SK-N-SH treated with all-trans-retinoic acid at 6 μM for 48 hours (cell line): ENCODE data around the gene ATG12.

Experiments
- ARNTL ChIP-seq: fragments of 450-650 bp; formaldehyde crosslinking; IDR thresholded peaks from 2 replicates; pipeline ENCODE4 v1.5.0; 2020; ENCODE audit warnings: low read depth, mild to moderate bottlenecking, moderate library complexity, borderline replicate concordance
- CSDC2 ChIP-seq: fragments of 250-450 bp; sonication (Bioruptor Pico); IDR thresholded peaks from 2 replicates; pipeline ENCODE4 v1.5.0; 2020; ENCODE audit warnings: mild to moderate bottlenecking, moderate library complexity
- ESRRG ChIP-seq: fragments of 250-450 bp; sonication (Bioruptor Pico); IDR thresholded peaks from 2 replicates; pipeline ENCODE4 v1.6.1; 2021; ENCODE audit warnings: mild to moderate bottlenecking
- ISL1 ChIP-seq: fragments of 250-450 bp; sonication (Bioruptor Pico); IDR thresholded peaks from 2 replicates; pipeline ENCODE4 v2.1.2; 2022; ENCODE audit warnings: mild to moderate bottlenecking, moderate library complexity
- RARB ChIP-seq: fragments of 250-450 bp; sonication (Bioruptor Pico); IDR thresholded peaks from 2 replicates; pipeline ENCODE4 v1.8.0; 2021; ENCODE audit warnings: mild to moderate bottlenecking, moderate library complexity
- TOX ChIP-seq: fragments of 250-450 bp; sonication (Bioruptor Pico); IDR thresholded peaks from 2 replicates; pipeline ENCODE4 v1.8.0; 2021; ENCODE audit warnings: mild to moderate bottlenecking, moderate library complexity, borderline replicate concordance
- ZC3H10 ChIP-seq: fragments of 250-450 bp; sonication (Bioruptor Pico); IDR thresholded peaks from 2 replicates; pipeline ENCODE4 v1.5.1; 2021; ENCODE audit warnings: mild to moderate bottlenecking, moderate library complexity
- ZFP3 ChIP-seq: fragments of 250-450 bp; sonication (Bioruptor Pico); IDR thresholded peaks from 2 replicates; pipeline ENCODE4 v1.5.0; 2020; ENCODE audit warnings: mild to moderate bottlenecking, moderate library complexity
- ZFP30 ChIP-seq: fragments of 450-650 bp; formaldehyde crosslinking; IDR thresholded peaks from 2 replicates; pipeline ENCODE4 v1.5.0; 2022; ENCODE audit warnings: mild to moderate bottlenecking, moderate library complexity
- ZNF70 ChIP-seq: fragments of 450-650 bp; formaldehyde crosslinking; IDR thresholded peaks from 2 replicates; pipeline ENCODE4 v1.5.0; 2020; ENCODE audit warnings: mild to moderate bottlenecking, moderate library complexity
- TF ChIP-seq, protein P1 (sequence below): fragments of 250-450 bp; sonication (Bioruptor Pico); IDR thresholded peaks from 2 replicates; pipeline ENCODE4 v1.5.1; 2021; ENCODE audit warnings: mild to moderate bottlenecking, moderate library complexity
- TF ChIP-seq, protein P2 (sequence below): fragments of 250-450 bp; sonication (Bioruptor Pico); IDR thresholded peaks from 2 replicates; pipeline ENCODE4 v1.8.0; 2020; ENCODE audit warnings: mild to moderate bottlenecking, moderate library complexity, borderline replicate concordance
- TF ChIP-seq, protein P3 (sequence below): fragments of 250-450 bp; sonication (Bioruptor Pico); IDR thresholded peaks from 2 replicates; pipeline ENCODE4 v1.5.1; 2020; ENCODE audit warnings: low read depth, mild to moderate bottlenecking, moderate library complexity
- TF ChIP-seq, protein P4 (sequence below): fragments of 250-450 bp; sonication (Bioruptor Pico); IDR thresholded peaks from 2 replicates; pipeline ENCODE4 v1.5.0; 2020; ENCODE audit warnings: mild to moderate bottlenecking, moderate library complexity

DNA sequence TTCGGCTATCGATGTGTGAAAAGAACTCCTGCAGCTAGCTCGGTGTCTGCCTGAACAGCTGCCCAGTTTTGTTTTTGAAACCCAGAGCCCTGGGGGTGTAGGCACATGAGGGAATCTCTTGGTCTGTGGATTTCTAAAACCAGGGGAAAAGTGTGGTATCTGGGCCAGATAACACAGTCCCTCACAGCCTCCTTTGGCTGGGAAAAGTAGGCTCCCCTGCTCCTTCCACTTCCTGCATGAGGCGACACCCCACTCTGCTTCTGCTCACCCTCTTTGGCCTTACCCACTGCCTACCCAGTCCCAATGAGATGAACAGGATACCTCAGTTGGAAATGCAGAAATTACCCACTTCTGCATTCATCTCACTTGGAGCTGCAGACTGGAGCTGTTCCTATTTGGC lies 15.4 kb downstream of the ATG12 start:
- no peak for TF ChIP-seq ZFP3
- TF ChIP-seq, protein P1, sequence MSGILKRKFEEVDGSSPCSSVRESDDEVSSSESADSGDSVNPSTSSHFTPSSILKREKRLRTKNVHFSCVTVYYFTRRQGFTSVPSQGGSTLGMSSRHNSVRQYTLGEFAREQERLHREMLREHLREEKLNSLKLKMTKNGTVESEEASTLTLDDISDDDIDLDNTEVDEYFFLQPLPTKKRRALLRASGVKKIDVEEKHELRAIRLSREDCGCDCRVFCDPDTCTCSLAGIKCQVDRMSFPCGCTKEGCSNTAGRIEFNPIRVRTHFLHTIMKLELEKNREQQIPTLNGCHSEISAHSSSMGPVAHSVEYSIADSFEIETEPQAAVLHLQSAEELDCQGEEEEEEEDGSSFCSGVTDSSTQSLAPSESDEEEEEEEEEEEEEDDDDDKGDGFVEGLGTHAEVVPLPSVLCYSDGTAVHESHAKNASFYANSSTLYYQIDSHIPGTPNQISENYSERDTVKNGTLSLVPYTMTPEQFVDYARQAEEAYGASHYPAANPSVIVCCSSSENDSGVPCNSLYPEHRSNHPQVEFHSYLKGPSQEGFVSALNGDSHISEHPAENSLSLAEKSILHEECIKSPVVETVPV (CRISPR knock-in tag): no peak
- no peak for TF ChIP-seq ZNF70
- no peak for TF ChIP-seq ARNTL (CRISPR knock-in tag)
- TF ChIP-seq, protein P2, sequence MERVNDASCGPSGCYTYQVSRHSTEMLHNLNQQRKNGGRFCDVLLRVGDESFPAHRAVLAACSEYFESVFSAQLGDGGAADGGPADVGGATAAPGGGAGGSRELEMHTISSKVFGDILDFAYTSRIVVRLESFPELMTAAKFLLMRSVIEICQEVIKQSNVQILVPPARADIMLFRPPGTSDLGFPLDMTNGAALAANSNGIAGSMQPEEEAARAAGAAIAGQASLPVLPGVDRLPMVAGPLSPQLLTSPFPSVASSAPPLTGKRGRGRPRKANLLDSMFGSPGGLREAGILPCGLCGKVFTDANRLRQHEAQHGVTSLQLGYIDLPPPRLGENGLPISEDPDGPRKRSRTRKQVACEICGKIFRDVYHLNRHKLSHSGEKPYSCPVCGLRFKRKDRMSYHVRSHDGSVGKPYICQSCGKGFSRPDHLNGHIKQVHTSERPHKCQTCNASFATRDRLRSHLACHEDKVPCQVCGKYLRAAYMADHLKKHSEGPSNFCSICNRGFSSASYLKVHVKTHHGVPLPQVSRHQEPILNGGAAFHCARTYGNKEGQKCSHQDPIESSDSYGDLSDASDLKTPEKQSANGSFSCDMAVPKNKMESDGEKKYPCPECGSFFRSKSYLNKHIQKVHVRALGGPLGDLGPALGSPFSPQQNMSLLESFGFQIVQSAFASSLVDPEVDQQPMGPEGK (CRISPR knock-in tag): no peak
- no peak for TF ChIP-seq CSDC2 (CRISPR knock-in tag)
- TF ChIP-seq, protein P3, sequence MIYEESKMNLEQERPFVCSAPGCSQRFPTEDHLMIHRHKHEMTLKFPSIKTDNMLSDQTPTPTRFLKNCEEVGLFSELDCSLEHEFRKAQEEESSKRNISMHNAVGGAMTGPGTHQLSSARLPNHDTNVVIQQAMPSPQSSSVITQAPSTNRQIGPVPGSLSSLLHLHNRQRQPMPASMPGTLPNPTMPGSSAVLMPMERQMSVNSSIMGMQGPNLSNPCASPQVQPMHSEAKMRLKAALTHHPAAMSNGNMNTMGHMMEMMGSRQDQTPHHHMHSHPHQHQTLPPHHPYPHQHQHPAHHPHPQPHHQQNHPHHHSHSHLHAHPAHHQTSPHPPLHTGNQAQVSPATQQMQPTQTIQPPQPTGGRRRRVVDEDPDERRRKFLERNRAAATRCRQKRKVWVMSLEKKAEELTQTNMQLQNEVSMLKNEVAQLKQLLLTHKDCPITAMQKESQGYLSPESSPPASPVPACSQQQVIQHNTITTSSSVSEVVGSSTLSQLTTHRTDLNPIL: no peak
- TF ChIP-seq TOX: no peak
- TF ChIP-seq RARB (CRISPR knock-in tag): no peak
- no peak for TF ChIP-seq ZC3H10 (CRISPR knock-in tag)
- TF ChIP-seq ZFP30 (CRISPR knock-in tag): no peak
- TF ChIP-seq ISL1 (CRISPR knock-in tag): no peak
- TF ChIP-seq, protein P4, sequence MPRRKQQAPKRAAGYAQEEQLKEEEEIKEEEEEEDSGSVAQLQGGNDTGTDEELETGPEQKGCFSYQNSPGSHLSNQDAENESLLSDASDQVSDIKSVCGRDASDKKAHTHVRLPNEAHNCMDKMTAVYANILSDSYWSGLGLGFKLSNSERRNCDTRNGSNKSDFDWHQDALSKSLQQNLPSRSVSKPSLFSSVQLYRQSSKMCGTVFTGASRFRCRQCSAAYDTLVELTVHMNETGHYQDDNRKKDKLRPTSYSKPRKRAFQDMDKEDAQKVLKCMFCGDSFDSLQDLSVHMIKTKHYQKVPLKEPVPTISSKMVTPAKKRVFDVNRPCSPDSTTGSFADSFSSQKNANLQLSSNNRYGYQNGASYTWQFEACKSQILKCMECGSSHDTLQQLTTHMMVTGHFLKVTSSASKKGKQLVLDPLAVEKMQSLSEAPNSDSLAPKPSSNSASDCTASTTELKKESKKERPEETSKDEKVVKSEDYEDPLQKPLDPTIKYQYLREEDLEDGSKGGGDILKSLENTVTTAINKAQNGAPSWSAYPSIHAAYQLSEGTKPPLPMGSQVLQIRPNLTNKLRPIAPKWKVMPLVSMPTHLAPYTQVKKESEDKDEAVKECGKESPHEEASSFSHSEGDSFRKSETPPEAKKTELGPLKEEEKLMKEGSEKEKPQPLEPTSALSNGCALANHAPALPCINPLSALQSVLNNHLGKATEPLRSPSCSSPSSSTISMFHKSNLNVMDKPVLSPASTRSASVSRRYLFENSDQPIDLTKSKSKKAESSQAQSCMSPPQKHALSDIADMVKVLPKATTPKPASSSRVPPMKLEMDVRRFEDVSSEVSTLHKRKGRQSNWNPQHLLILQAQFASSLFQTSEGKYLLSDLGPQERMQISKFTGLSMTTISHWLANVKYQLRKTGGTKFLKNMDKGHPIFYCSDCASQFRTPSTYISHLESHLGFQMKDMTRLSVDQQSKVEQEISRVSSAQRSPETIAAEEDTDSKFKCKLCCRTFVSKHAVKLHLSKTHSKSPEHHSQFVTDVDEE (CRISPR knock-in tag): no peak
- TF ChIP-seq ESRRG (CRISPR knock-in tag): no peak
